KMS-11 (cell line): Measurements from ENCODE around the gene PPP2R5D.
A peak's percentile ranks its signal among the peaks of the same experiment; 100 is the strongest.

Source experiments
- H2AFZ ChIP-seq: fragments of 200-600 bp; sonication (generic); 2 replicates; pipeline ENCODE4 v1.6.1; 2016; ENCODE audit warnings: antibody characterized with exemption, mixed run types, low read depth
- H3K27ac ChIP-seq: fragments of 200-600 bp; sonication (generic); 2 replicates; pipeline ENCODE4 v1.6.1; 2016; ENCODE audit warnings: mild to moderate bottlenecking, mixed run types
- H3K27me3 ChIP-seq: fragments of 200-600 bp; sonication (generic); 2 replicates; pipeline ENCODE4 v1.6.1; 2017; ENCODE audit warnings: mild to moderate bottlenecking, low read depth, mixed run types, moderate library complexity; ENCODE audit not compliant: insufficient read depth
- H3K36me3 ChIP-seq: fragments of 200-600 bp; sonication (generic); 2 replicates; pipeline ENCODE4 v1.6.1; 2017; ENCODE audit warnings: mild to moderate bottlenecking, mixed run types; ENCODE audit not compliant: insufficient read depth
- H3K4me1 ChIP-seq: fragments of 200-600 bp; sonication (generic); 2 replicates; pipeline ENCODE4 v1.6.1; 2016; ENCODE audit warnings: mild to moderate bottlenecking, low read depth, mixed run types; ENCODE audit not compliant: poor library complexity, severe bottlenecking
- H3K4me2 ChIP-seq: fragments of 200-600 bp; sonication (generic); 2 replicates; pipeline ENCODE4 v1.7.0; 2016; ENCODE audit warnings: mild to moderate bottlenecking, mixed run types
- H3K4me3 ChIP-seq: fragments of 200-600 bp; sonication (generic); IDR thresholded peaks from 2 replicates; pipeline ENCODE4 v1.6.1; 2017; ENCODE audit warnings: low read depth, low read length, mixed read lengths; ENCODE audit not compliant: insufficient read depth
- H3K79me2 ChIP-seq: fragments of 200-600 bp; sonication (generic); 2 replicates; pipeline ENCODE4 v1.6.1; 2016; ENCODE audit warnings: low read depth, mixed run types; ENCODE audit not compliant: insufficient read depth
- H3K9ac ChIP-seq: fragments of 200-600 bp; sonication (generic); 2 replicates; pipeline ENCODE4 v1.6.1; 2016; ENCODE audit warnings: mild to moderate bottlenecking, mixed run types
- H4K20me1 ChIP-seq: fragments of 200-600 bp; sonication (generic); 2 replicates; pipeline ENCODE4 v1.6.1; 2016; ENCODE audit warnings: mild to moderate bottlenecking, mixed run types; ENCODE audit not compliant: insufficient read depth
- CTCF ChIP-seq: fragments of 200-600 bp; sonication (generic); conservative IDR thresholded peaks from 2 replicates; pipeline ENCODE4 v1.6.1; 2017; ENCODE audit warnings: low read depth, mild to moderate bottlenecking, antibody characterized with exemption, low read length, moderate library complexity, mixed read lengths

Gene PPP2R5D

GRCh38 chr6:42962502-42963178 lies 21.7 kb upstream of the PPP2R5D start:
- Histone ChIP-seq H3K27ac (no peak overlapping the region), H3K36me3 (no peaks in the 10 kb centered on the region), H4K20me1 (no peaks in the 10 kb centered on the region), H3K9ac (no peak overlapping the region), H3K79me2 (no peaks in the 10 kb centered on the region), H3K27me3 (no peaks in the 10 kb centered on the region), H2AFZ (no peak overlapping the region), H3K4me3 (no peak overlapping the region), H3K4me1 (no peaks in the 10 kb centered on the region), H3K4me2 (no peak overlapping the region)
- no peak for TF ChIP-seq CTCF

GRCh38 chr6:42963179-42963854 lies 21.1 kb upstream of the PPP2R5D start:
- Histone ChIP-seq H3K36me3 (no peaks in the 10 kb centered on the region), H3K27me3 (no peaks in the 10 kb centered on the region), H4K20me1 (no peaks in the 10 kb centered on the region), H3K4me1 (no peaks in the 10 kb centered on the region), H3K27ac (no peak overlapping the region), H3K9ac (no peak overlapping the region), H3K4me3 (no peak overlapping the region), H2AFZ (no peak overlapping the region), H3K79me2 (no peaks in the 10 kb centered on the region), H3K4me2 (no peak overlapping the region)
- TF ChIP-seq CTCF = no peak

- H3K27ac ChIP-seq = no peak overlapping the region
- TF ChIP-seq CTCF = peak; percentile 47
- H3K36me3 ChIP-seq = no peaks in the 10 kb centered on the region
- H3K27me3 ChIP-seq = no peaks in the 10 kb centered on the region
- H4K20me1 ChIP-seq = no peaks in the 10 kb centered on the region
- H3K4me2 ChIP-seq = no peak overlapping the region
- H2AFZ ChIP-seq = no peak overlapping the region
- no peaks in the 10 kb centered on the region for H3K79me2 ChIP-seq
- no peak overlapping the region for H3K9ac ChIP-seq
- no peak overlapping the region for H3K4me3 ChIP-seq
- no peaks in the 10 kb centered on the region for H3K4me1 ChIP-seq
Observed at GRCh38 chr6:42963855-42964605, 20.3 kb upstream of the PPP2R5D start.

GRCh38 chr6:42966571-42966970 lies 17.8 kb upstream of the PPP2R5D start:
- H3K9ac ChIP-seq = no peak overlapping the region
- no peaks in the 10 kb centered on the region for H3K4me1 ChIP-seq
- no peak overlapping the region for H3K27ac ChIP-seq
- no peaks in the 10 kb centered on the region for H3K27me3 ChIP-seq
- no peaks in the 10 kb centered on the region for H3K36me3 ChIP-seq
- H3K79me2 ChIP-seq = no peaks in the 10 kb centered on the region
- no peak overlapping the region for H3K4me3 ChIP-seq
- no peak overlapping the region for H3K4me2 ChIP-seq
- no peak for TF ChIP-seq CTCF
- H2AFZ ChIP-seq = no peak overlapping the region
- H4K20me1 ChIP-seq = no peaks in the 10 kb centered on the region
